ENCODE data around the gene CD300LG.

DNA sequence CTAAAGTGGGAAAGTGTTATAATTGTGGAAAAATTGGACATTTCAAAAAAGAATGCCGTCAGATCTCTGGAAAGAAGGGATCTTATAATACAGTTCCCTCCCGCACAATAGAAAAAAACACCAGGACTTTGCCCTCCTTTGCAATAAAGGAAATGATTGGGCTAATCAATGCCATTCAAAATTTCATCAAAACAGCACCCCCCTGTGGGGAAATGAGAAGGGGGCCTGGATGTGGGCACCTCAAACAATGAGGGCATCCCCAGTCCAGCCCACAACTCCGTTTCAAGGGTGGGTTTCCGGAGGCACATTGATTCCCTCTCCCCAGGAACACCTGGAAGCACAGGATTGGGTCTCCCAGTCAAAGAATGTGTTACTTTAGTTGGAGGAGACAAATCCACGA, 26.1 kb downstream of the CD300LG start:
- TF ChIP-seq, protein P1, sequence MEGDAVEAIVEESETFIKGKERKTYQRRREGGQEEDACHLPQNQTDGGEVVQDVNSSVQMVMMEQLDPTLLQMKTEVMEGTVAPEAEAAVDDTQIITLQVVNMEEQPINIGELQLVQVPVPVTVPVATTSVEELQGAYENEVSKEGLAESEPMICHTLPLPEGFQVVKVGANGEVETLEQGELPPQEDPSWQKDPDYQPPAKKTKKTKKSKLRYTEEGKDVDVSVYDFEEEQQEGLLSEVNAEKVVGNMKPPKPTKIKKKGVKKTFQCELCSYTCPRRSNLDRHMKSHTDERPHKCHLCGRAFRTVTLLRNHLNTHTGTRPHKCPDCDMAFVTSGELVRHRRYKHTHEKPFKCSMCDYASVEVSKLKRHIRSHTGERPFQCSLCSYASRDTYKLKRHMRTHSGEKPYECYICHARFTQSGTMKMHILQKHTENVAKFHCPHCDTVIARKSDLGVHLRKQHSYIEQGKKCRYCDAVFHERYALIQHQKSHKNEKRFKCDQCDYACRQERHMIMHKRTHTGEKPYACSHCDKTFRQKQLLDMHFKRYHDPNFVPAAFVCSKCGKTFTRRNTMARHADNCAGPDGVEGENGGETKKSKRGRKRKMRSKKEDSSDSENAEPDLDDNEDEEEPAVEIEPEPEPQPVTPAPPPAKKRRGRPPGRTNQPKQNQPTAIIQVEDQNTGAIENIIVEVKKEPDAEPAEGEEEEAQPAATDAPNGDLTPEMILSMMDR (conservative IDR thresholded peaks at IDR 0.05): no peak
- TF ChIP-seq EZH2 (IDR thresholded peaks at IDR 0.05; ENCODE audit: low read depth): no peak
